A172 (cell line): ENCODE data around the gene PPFIA2. TPM values are rescaled to one million over a fixed set of nuclear protein-coding genes. Genes with fewer than 3 reads are reported as not detected.

Experiments
- DNase-seq: peaks from one replicate; pipeline ENCODE4 v3.0.0-alpha.2; 2015; ENCODE audit warnings: low spot score
- total RNA-seq: library from RNA; depleted of rRNA; stranded (reverse); fragments of >200 nt; shearing (Covaris generic); gene quantifications from 2 replicates; pipeline ENCODE4 v1.2.3, GENCODE V29; 2014

Gene PPFIA2
- total RNA-seq, 1 experiment from 2014 or later, result 0.62 TPM

- peak; percentile 3 for DNase-seq
Measured at GRCh38 chr12:81274637-81275529, 484.3 kb downstream of the PPFIA2 start.

GRCh38 chr12:81270385-81270784 is 488.8 kb downstream of the PPFIA2 start:
- DNase-seq, result no peak

GRCh38 chr12:81263072-81263471 is 496.1 kb downstream of the PPFIA2 start:
- DNase-seq, result no peak

- DNase-seq, result no peak
Measured at GRCh38 chr12:81261508-81262207, 497.5 kb downstream of the PPFIA2 start.

- DNase-seq, result no peak
Measured at GRCh38 chr12:81259360-81259759, 499.8 kb downstream of the PPFIA2 start.

GRCh38 chr12:81257947-81258551 is 501.1 kb downstream of the PPFIA2 start:
- peak; percentile 51 for DNase-seq

GRCh38 chr12:81255947-81256346 is 503.2 kb downstream of the PPFIA2 start:
- no peak for DNase-seq

- no peak for DNase-seq
Measured at GRCh38 chr12:81255456-81255855, 503.7 kb downstream of the PPFIA2 start.

- DNase-seq, result no peak
Measured at GRCh38 chr12:81253360-81253759, 505.8 kb downstream of the PPFIA2 start.

- no peak for DNase-seq
Measured at GRCh38 chr12:81252228-81252627, 506.9 kb downstream of the PPFIA2 start.

GRCh38 chr12:81249976-81250375 is 509.2 kb downstream of the PPFIA2 start:
- no peak for DNase-seq

- no peak for DNase-seq
Measured at GRCh38 chr12:81245907-81246570, 513.1 kb downstream of the PPFIA2 start.

- DNase-seq, result no peak
Measured at GRCh38 chr12:81245458-81245857, 513.7 kb downstream of the PPFIA2 start.

- DNase-seq, result no peak
Measured at GRCh38 chr12:81231574-81232368, 527.4 kb downstream of the PPFIA2 start.

GRCh38 chr12:81229759-81230158 is 529.4 kb downstream of the PPFIA2 start:
- no peak for DNase-seq

GRCh38 chr12:81224626-81225025 is 534.5 kb downstream of the PPFIA2 start:
- DNase-seq, result no peak

GRCh38 chr12:81222846-81223592 is 536.1 kb downstream of the PPFIA2 start:
- no peak for DNase-seq

- no peak for DNase-seq
Measured at GRCh38 chr12:81221681-81222080, 537.5 kb downstream of the PPFIA2 start.

GRCh38 chr12:81216739-81217138 is 542.4 kb downstream of the PPFIA2 start:
- DNase-seq, result no peak

- no peak for DNase-seq
Measured at GRCh38 chr12:81212996-81213696, 546.0 kb downstream of the PPFIA2 start.
